ENCODE data around the gene ZNF584.

ZNF584 gene

DNA sequence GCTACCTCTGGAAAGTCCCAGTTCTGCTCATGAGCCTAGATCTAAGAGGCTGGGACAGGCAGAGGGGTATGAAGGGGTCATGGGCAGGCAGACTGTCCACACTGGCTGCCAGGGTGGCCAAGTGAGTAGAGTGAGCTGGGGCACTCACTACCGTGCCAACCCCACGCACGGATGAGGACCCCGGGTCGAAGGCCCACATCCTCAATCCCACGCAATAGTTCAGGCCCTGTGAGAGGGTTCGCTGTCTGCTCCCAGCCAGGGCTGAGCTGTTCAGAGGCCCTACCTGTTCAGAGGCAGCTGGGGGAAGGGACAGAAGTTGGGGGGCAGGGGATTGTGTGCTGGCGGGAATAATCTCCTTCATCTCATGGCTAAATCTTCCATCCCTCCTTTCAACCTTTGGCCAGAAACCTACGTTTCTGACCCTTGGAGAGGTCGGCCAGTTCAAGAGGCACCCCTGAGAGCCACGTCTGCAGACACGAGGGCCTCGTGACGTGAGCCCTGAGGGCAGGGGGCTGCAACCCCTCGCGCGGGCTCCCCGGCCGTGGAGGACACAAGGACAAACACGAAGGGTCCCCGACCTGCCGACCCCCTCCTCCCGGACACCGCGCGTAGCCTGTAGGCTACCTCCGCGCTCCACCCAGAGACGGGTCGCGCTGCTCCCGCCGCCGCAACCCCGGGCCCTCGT lies 22.4 kb upstream of the ZNF584 start:
- no peak for DNase-seq (ENCODE audit: low read depth)

DNA sequence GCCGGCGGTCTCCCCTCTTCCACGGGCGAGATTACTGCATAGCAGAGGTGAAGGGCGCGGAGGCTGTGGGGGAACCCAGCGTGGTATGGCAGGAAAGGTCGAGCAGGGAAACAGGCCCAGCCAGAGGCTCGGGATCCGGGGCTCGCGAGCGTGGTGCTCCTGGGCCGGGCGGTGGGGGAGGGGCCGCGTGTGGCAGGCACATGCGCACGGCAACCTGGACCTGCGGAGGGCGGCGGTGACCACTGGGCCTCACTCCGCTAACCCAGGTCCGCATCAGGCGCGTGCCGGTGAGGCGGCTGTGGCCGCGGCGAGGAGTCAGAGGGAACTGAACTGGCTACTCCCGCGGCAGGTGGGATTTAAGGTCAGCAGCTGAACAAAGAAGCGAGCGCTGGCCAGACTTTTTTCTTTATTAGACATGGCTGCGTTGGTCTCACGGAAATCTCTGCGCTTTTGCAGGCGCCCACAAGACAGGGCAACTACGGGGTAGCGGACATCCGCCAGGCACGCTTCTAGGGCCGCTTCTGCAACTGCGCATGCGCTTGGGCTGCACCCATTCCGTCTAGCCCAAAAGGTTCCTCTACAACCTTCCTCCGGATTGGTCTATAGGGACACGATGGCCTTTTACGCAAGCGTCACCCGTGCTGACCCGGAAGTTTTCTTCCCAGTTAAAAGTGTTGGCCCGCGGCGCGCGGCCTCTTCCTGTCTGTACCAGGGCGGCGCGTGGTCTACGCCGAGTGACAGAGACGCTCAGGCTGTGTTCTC lies 21.7 kb upstream of the ZNF584 start, which contains the start of gene RPS5:
RPS5 (plus strand) TSS at position 694 of the 762 bp plus-strand sequence. CDS start 869 bp downstream, outside the sequence.
- peak; percentile 92 for DNase-seq (ENCODE audit: low read depth)

DNA sequence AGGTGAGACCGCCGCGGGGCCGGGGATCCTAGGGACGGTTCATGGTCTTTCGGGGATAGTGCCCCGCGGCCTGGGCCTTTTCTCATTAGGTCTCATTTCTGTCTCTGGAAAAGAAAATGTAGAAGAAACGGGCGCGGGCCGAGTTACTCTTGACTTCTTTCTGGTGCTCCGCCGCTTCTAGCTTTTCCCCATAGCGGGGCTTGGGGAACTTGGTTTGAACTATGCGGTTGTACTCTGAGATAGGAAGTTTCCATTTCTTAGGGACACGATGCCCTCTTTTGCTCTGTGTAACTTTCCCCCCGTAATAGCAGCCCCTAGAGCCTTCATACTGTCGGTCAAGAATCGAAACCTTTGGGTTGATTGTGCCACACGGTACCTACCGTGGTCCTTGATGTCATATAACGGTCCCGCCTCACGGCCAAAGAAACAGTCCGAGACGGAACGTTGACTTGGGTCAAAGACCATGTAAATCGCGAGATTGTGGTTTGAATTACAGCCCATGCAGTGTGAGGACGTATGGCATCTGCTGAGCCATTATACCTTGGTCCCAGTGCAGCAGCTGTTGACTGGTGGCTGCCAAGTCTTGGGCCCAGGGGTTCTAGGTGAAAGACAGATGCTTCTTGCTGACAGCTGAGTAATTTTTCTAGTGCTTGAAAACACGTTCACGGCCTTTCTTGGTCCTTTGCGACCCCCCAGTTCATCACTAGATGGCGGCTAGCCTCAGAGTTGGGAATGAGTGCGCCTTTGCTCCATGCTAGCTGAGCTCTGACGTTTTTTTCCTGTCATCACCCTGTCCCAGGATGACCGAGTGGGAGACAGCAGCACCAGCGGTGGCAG lies 20.9 kb upstream of the ZNF584 start:
- DNase-seq (ENCODE audit: low read depth): no peak

DNA sequence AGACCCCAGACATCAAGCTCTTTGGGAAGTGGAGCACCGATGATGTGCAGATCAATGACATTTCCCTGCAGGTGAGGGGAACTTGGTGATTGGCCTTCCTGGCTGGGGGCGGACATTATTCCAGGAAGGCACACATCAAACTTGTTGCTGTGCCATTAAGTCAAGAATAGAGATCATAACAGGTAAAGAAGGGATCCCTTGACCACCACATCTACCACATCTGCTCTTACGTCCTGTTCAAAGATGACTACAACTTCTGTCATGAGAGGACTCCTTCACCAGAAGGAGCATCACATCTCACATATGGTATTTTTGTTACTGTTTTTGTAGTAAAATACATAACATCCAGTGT lies 20.3 kb upstream of the ZNF584 start:
- DNase-seq (ENCODE audit: low read depth): no peak

DNA sequence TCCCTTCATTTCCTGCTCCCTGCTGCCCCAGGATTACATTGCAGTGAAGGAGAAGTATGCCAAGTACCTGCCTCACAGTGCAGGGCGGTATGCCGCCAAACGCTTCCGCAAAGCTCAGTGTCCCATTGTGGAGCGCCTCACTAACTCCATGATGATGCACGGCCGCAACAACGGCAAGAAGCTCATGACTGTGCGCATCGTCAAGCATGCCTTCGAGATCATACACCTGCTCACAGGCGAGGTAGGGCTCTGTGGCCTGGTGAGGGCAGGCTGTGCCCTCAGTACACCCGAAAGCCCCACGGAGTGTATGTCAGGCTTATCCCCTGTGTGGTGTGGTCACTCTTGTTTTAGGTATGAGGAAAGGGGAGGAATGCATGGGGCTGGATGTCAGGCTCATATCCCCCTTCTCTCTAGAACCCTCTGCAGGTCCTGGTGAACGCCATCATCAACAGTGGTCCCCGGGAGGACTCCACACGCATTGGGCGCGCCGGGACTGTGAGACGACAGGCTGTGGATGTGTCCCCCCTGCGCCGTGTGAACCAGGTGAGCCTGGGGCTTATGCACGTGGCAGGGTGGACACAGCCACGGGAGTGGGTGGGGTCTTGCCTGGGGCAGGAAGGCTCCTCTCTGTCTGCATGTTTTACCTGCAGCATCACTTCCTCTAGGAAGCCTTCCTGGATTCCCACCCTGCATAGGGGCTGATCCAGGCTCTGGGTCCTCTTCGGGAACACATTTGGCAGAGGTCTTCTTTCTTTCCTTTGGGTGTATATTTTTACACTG lies 15.3 kb upstream of the ZNF584 start:
- DNase-seq (ENCODE audit: low read depth): no peak

DNA sequence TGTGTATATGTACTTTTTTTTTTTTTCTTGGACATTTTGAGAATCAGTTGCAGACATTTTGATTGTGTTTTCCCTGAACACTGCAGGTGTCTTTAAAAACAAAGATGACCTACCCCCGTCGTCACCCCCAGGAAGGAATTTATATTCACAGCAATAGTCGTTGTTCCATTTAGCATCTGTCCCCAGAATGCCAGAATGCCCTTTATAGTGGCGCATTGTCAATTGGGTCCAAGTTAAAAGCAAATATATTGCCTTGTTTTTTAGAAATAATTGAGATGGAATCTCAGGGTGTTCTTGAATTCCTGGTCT lies 14.8 kb upstream of the ZNF584 start:
- DNase-seq (ENCODE audit: low read depth): no peak

DNA sequence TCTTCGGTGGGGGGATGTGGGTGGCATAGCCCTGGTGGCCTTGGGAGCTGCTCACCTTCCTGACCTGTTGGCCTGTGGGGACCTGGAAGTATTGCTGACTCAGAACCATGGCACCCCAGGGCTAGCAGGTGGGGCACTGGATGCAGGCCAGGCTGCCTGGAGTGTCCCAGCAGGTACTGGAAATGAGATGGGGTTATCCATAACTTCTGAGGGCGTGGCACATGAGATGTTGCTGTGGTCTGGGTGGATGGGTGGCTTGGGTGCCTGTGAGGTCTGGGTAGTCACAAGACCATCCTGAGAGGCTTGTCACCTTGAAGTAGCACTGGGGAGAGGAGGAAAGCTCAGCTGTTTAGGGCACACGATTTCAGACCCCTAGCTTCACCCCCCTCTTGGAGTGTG lies 13.6 kb upstream of the ZNF584 start:
- DNase-seq (ENCODE audit: low read depth): no peak

DNA sequence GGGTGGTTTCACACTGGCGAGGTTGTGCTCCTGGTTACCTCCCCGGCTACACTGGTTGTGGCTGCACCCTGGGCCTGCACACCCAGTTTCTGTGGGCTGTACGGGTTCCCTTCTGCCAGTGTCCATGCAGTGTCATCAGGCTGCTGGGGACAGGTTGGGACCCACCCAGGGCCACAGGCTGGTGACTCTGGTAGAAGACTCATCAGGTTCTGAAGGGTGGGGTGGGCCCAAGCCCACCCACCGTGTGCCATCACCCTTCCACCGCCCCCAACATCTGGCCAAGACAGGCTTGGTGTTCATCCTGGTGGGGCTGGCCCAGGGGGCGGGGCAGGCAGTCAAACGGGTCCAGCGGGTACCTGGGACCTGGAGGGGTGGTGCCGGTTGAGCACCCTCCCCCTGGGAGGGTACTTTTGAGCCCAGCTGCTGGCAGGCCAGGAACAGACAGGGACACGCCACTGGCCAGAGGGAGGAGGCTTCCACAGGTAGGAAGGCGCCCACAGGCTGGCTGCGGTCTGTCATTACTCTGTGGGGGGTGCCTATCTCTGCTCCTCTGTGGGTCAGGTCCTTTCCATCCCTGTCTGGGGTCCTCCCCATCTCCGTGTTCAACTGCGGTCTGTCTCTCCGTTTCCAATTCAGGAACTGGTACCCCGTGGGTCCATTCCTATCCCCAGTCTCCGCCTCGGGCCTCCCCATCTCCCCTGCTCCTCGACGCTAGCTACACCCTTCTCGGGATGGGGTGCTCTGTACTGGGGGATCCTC lies 13.1 kb upstream of the ZNF584 start, which contains the start of gene RNF225:
RNF225 (plus strand) TSS at position 437 of the 759 bp plus-strand sequence. CDS start 434 bp downstream, outside the sequence.
- DNase-seq (ENCODE audit: low read depth): no peak

DNA sequence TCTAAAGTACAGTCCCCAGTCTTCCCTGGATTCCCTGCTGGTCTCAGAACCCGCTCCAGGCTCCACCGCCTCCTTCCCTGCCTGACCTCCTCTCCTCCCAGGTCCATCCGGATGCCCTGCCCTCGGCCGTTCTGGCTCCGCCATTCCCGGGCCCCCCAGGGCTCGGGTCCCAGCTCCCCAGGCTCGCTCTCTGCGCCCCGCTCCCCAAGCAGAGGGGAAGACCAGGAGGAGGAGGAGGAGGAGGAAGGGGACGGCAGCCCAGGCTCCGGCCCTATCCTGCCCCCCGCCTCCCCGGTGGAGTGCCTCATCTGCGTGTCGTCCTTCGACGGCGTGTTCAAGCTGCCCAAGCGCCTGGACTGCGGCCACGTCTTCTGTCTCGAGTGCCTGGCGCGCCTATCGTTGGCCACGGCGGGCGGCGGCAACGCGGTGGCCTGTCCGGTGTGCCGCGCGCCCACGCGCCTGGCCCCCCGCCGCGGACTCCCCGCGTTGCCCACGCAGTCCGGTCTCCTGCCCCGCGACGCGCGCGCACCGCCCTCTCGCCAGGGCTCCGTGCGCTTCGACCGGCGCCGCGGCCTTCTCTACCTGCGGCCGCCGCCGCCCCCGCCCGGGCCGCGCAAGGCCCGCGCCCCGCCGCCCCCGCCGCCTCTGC lies 12.3 kb upstream of the ZNF584 start:
- no peak for DNase-seq (ENCODE audit: low read depth)

DNA sequence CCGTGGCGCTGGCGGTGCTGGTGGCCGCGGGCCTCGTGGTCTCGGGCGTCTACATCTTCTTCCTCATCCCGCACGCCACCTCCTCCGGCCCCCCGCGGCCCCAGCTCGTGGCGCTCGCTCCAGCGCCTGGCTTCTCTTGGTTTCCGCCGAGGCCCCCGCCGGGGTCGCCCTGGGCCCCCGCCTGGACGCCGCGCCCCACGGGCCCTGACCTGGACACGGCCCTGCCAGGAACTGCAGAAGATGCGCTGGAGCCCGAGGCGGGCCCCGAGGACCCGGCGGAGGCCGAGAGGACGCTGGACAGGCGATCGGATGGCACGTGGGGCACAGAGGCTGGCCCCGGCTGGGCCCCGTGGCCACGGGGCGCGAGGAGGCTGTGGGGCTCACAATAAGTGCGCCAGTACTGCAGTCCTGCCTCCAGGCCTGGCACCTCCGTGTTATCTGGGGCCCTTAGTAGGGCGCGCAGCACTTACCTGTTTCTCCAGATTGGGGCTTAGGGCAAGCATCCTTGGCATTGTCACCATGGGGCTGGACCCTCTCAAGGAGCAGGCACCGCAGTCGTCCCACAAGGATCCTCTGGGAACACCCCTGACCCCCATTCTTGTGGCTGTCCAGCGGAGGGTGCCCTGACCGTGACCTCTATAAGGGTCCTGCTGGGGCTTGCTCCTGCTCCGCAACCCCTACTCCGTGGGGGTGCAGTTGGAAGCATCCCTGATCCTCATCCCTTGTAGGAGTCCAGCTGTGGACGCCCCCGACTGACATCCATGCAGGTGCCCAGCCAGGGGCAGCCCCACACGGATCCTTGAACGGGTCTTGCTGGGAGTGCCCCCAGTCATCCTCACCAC lies 11.5 kb upstream of the ZNF584 start:
- DNase-seq (ENCODE audit: low read depth): no peak

DNA sequence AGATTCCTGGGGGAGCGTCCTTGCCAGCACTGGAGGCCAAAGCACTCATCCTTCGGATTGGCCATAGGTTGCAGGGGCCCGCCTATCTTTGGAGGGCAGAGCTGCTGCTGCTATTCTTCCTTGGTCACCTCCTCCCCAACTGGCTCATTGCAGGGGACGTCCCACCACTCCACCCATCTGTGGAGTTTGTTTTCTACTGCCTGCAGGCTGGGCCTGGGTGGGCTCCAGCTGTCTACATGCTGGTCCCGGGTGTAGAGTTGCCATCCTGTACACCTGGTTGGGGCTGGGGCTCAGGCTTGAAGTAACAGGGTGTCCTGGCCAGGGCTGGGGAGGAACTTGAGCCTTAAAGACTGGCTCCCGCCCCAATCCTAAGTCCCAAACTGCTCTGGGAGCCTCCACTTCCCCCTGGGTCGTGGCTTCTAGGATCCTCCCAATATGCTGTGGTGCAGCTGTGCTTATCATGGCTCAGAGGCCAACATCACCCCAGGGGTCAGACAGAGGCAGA lies 10.9 kb upstream of the ZNF584 start:
- no peak for DNase-seq (ENCODE audit: low read depth)

DNA sequence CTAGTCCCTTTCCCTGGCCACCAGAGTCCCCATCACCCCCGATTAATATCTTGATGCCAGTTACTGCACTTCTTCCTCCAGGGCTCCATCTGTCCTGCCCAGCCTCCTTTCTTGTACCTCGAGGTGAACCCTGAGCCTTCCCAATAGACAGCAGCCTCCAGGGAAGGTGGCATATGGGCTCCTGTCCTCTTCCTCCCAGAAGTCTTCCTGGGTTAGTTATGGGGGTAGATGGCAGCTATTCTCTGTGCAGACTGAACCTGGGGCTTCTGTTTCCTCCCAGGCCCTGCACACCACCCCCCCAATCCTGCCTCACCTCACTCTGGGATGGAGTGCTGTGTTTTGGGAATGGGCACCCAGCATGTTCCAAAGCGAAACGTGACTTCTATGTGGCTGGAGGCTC lies 10.4 kb upstream of the ZNF584 start:
- no peak for DNase-seq (ENCODE audit: low read depth)

DNA sequence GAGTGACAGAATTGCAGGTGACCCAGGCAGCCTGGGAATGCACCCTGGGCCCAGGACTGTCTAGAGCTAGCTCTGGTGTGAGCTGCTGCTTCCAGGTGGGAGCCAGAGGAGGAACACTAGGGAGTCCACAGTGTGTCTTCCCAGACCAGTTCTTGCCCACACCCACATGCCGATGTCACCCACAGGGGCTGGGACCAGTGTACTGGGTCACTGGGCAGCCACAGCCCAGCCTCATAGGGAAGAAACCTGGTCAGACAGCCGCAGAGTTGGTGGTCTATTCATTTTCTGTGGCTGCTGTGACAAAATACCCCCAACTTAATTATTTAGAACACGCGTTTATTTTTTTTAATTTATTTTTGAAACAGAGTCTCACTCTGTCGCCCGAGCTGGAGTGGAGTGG lies 9.9 kb upstream of the ZNF584 start:
- DNase-seq (ENCODE audit: low read depth): no peak

DNA sequence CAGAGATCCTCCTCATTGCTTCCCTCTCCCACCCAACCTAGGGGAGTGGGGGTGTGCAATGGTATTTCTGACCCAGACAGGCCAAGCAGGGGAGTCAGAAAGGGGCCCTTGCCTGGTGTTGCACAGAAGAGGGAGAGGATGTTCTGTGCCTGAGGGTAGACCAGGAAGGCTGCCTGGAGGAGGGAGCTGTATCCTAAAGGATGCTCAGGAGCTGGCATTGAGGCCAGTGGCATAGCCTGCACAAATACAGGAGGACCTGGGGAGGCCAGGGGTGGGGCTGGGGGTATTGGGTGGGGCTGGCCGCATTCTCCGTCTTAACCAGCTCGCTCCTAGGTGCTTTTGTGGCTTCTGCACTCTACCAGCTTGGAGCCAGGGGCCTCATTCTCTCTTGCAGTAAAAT lies 8.5 kb upstream of the ZNF584 start:
- no peak for DNase-seq (ENCODE audit: low read depth)

DNA sequence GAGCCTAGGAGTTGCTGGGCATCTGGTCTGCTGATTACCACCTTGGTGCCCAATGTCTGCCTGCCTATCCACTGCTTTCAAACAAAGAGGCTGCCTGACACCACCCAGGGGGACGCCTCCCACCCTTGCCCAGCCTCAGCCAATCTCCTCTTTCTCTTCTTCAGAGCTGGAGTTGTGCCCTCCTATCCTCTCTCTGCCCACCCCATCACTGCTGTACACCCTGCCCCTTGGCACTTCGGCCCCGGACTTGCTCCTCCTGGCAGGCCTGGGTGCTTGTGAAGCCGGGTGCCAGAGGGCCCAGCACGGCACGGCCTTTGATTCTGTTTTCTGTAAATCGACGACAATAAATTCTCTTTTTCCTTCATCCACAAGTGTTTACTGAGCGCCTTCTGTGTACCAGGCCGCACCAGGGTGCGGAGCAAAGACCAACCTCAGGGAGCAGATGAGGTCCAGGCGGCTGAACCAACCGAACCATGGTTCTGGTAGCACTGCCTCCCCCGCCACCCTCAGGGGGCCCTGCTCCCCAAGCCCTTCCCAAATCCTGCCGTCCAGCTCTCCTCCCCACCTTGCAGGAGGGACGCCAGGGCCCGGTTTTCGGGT lies 8.0 kb upstream of the ZNF584 start:
- DNase-seq (ENCODE audit: low read depth): no peak

DNA sequence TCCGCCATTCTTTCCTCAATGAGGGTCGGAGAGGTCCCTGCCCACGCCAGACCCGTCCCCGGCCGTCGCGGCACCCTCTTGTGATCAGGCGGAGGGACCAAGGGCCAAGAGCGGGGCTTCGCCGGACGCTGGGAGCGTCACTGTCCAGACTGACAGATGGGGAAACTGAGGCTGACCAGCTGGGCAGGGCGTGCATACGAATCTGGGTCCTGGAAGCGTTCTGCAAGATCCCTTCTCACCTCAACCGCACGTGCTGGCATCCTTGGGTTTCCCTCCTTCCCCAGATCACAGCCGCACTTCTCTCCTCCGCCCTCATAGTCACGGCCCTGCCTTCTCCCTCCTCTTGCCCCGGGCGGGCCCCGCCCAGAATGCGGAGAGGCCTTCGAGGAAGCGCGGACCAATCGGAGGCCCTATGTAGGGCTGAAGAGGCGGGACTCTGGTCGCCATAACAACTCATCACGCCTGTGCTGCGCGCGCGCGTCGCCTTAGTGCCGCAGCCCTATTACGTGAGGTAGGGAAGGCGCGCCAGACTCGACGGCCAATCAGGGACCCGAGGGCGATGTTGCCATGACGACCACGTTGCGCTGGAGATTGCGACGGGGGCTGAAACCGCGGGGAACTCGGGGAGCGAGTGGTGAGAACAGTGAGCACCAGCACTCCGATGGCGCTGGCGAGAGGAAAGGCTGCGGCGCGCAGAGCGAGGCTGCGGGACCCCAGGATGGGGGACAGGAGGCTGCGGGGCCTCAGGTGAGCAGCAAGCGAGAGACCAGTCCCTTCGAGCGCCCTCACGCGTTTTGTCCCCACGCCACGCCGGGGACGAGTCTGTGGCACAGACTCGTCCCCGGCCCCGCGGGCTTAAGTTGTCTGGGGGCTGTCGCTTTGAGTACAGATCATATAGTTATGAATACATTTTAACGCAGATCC lies 7.3 kb upstream of the ZNF584 start:
- DNase-seq (ENCODE audit: low read depth): peak; percentile 99

DNA sequence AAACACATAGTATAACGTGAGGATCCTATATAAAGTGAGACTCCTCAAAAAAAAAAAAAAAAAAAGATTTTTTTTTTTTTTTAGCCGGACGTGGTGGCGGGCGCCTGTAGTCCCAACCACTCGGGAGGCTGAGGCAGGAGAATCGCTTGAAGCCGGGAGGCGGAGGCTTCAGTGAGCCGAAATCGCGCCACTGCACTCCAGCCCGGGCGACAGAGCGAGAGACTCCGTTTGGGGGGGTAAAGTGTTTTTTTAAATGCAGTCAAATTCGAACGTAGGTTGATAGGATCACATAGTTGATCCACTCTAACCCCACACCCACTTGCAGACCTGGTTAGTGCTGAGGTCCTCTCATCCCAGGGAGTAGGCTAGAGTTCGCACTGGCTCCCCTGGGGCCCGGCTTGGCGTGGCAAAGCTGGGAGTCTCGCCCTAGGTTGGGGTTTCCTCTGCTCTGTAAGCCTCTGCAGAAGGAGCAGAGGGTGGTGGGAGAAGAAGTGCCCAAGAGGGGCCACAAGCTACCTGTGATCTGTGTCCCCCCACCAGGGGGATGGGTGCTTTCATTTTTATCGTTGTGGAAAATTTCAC lies 6.5 kb upstream of the ZNF584 start:
- DNase-seq (ENCODE audit: low read depth): no peak

All from stimulated activated CD8-positive, alpha-beta memory T cell treated with anti-CD3 and anti-CD28 coated beads, Interleukin-15, amount 100 ng/mL, for 1 hour (primary cell).